Activated gamma-delta T cell treated with Interleukin-2 at 50 U/mL for 16 hours (primary cell): ENCODE data around the gene KCNQ1.
A peak's percentile ranks its signal among the peaks of the same experiment; 100 is the strongest.

ENCODE experiments used
- DNase-seq: peaks from one replicate; pipeline ENCODE4 v3.0.0-alpha.2; 2020

KCNQ1 gene

DNA sequence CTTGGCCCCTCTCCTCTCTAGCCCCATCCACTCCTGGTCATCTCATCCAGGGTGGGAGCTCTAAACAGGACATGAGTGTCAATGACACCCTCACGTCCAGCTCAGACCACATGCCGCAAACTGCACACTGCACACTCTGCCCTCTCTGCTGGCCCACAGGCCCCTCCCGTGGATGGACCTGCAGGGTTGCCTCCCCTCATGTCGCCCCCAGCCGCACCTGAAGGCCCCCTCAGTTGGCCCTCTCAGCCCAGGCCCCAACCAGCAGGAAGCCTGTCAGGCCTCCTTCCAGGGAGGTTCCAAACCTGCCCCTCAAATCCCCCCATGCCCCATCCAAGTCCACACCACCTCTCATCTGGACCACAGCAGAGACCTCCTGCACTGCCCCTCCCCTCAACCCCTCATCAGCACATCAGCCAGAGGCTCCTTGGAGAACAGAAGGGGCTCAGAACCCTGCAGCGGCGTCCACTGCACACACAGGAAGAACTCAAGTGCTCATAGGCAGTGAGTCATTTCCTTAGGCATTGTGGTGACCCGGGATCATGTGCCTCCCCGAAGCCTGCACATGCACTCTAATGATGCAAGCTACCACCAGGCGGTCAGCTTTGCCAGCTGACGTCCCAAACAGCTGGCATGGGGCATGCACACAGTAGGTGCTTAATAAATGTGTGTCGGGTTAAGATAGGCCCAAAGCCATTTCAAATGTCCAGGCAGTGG is 453.7 kb downstream of the KCNQ1 start:
- DNase-seq = peak; percentile 65
